Endometrium (tissue), 2 donors: Measurements from ENCODE around the gene SOX10.
"Not testable (repeated sequence)": the region's sequence is repeated elsewhere in the genome, so short reads cannot be mapped to it uniquely, and the experiment has no call there.

Experiments
- FAIRE-seq: peaks from 2 replicates; lab custom pipeline; 2012; peaks lifted over from hg19 to GRCh38; lab: Jason Lieb, UNC
- donor health status: control.
- donor health status: control.

Gene SOX10

DNA sequence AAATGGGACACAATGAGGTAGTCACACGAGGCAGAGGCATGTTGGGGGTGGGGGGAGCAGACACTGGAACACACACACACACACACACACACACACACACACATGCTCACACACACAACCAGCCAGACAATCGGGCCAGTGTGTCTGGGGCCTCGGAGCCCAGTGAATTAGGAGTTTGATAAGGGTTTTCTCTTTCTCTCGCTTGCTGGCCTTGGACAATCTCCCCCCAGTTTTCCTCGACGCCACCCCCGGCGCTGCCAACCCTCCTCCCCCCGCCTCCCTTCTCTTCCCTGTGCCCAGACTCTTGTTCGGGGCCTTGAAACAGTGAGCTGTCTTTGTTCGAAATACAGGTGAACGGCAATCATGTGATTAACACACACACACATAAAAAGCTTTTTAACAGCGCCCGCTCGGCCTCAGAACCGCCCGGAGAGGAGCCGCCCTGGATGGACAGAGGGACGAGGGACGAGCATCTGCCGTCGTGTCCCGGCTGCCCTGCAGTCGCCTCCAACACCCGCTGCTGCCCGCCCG, 1.5 kb upstream of the SOX10 start:
- no peak for FAIRE-seq

DNA sequence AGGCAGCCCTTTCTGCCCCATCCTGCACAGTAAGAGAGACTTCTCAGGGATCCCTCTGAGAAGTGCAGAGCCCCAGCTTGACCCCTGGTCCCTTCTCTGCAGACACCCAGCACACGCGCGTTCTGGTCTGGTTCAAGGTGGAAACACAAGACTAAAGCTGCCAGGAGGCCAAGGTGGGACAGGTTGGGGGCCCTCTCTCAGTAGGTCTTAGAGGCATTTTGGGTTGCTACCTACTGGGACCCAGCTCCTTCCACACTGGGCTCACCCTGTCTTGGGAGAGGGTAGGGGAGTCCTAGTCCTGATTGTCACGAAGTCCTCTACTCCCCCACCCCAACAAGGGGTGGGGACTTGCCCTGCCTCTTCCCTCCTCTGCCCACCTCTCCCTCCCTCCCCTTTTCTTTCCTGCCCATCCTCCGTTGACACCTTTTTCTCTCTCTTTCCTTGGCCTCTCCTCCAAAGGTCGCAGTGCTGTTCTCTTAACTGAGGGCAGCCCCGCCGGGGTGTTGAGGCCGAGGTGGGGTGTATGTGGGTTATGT, 763 bp upstream of the SOX10 start:
- no peak for FAIRE-seq

DNA sequence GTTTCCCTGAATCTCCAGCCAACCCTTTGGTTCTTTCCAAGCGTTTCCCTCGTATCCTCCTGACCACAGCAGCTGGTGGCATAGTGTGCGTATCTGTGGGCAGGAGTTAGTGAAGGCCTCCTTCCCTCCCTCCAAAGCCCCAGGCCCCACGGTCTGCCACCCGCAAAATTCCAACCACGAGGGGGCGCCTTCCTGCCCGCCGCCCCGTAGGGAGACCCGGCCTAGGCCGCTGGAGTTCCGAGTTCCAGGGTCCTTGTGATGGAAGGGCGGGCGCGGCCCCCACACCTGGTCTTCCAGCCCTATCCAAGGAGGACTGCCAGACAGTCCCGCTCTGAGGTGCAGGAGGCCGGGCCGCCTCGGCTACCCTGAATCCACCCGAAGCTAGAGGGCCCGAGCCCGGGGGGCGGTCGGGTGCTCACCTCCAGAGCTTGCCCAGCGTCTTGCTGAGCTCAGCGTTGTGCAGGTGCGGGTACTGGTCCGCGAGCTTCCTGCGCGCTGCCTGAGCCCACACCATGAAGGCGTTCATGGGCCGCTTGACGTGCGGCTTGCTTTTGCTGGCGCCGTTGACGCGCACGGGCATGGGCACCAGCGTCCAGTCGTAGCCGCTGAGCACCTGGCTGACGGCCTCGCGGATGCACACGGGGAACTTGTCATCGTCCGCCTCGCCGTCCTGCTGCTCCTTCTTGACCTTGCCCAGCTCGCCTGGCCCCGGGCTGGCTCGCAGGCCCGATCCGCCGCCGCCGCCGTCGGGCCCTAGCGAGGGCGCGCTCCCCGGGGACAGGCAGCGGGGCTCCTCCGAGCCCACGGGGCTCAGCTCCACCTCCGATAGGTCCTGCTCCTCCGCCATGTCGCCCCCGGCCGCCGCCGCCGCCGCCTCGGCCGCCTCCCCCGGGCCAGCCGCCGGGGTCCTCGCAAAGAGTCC, 1.2 kb downstream of the SOX10 start:
- FAIRE-seq, result no peak

DNA sequence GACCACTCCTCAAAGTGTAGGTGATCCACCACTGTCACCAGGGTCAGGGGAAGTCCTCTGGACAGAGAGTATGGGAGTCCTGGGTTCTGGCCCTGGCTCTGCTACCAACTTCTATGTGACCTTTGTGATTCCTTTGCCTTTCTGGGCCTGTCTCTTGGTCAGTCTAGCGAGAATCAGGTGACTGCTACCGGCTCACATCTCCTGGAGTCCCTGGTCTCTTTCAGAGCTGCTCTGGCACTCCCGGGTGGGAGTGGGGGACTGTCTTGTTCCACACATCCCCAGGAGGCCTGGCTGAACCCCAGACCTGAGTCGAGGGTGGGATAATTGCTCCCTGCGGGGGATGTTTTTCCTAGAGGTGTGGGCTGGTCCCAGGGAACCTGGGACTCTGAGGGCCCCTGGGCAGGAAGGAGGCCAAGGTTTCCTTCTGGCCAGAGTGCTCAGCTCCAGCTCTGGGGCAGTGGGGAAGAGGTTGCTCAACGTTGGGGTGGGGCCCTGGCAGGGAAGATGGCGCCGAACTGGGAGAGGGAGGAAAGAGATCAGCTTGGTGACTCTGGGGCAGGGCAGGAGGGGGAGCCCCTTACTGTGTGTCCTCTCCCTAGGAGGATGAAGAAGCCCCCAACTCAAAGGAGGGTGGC, 2.1 kb downstream of the SOX10 start:
- FAIRE-seq, result no peak

DNA sequence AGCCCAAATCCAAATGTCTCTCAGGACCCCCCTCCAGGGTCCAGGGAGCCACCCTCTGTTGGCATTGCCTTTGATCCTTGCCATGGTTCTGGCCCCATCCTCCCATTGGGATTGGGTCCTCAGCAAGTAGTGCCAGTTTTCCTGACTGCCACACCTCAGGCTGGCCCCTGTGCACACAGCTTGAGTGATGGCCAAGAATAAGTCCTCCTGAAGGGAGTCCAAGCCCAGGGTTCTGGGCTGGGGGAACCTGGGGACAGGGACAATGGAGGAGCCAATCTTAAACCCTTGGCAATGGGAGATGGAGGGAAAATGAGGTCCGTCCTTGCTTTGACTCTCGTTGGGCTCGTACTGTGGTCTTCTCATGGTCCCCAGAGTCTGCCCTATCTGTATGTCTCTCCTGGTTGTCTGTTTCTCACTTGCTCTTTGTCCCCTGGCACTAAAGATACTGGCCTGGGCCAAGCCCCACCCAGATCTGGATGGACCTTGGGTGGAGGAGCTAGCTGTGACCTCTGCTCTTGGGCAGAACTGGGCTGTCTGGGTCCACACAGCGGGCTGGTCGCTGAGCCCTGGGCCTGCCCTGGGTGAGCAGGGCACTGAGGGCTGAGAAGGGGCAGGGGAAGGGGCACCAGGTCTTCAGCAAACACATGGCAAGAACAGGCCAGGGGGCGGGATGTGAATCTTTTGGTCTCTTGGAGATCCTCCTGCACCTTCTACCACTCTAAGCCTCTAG, 2.9 kb downstream of the SOX10 start:
- FAIRE-seq, result no peak

DNA sequence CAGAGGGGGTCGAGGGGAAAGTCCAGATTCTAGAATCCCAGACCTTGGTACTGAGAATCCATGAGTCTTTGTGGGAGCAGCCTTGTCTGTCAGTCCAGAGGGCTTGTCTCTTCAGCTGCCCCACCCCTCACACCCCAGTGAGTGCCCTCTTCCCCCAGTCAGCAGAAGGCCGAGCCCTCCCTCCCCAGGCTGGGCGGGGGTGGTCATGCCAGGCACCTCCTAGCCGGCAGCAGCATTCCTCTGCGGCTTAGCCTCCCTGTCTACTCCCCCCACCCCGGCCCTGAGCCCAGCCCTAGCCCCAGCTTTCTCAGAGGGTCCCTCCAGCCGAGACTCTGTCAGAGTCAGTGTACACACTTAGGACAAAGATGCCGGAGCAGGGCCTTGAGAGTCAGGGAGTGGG, 4.6 kb downstream of the SOX10 start:
- no peak for FAIRE-seq

DNA sequence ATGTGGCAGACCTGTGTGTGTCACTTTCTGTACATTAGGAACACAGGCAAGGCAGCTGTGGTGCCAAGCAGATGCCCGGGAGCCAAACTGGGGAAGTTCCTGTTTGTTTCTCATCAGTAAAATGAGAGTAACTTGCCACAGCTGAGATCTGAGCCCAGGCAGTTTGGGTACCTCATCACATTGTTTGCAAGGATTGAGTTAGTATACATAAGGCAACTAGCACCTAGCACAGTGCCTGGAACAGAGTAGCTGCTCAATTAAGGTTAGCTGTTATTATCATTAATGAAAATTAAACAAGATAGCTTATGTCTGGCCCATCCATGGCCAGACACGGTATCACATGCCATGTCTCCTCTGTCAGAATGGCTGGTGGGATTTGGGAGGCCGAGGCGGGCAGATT, 7.8 kb downstream of the SOX10 start:
- no peak for FAIRE-seq

DNA sequence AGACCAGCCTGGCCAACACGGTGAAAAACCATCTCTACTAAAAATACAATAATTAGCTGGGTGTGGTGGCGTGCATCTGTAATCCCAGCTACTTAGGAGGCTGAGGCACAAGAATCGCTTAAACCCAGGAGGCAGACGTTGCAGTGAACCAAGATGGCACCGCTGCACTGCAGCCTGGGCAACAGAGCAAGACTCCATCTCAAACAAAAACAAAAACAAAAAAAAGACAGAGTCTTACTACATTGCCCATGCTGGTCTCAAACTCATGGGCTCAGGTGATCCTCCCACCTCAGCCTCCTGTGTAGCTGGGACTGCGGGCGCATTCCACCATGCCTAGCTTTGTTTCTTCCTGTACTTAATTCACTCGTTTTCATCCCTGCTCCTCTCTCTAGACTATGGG, 8.3 kb downstream of the SOX10 start:
- FAIRE-seq, result not testable (repeated sequence)

DNA sequence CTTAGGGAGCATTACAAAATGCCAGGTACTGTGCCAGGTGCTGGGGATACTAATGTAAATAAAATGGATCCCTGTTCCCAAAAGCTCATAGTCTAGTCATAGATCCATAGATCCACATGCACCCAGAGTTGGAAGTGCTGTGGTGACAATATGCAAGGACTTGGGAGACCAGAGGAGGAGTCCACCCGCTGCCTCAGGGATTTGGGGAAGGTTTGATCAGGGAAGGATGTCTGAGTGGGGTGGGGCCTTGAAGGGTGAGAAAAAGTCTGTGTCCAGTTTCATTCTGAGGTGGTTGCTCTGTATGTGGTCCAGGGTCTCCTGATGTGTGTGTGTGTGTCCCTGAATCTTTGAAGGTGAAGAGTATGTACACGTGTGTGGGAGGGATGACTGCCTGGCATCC, 9.2 kb downstream of the SOX10 start:
- FAIRE-seq, result no peak

DNA sequence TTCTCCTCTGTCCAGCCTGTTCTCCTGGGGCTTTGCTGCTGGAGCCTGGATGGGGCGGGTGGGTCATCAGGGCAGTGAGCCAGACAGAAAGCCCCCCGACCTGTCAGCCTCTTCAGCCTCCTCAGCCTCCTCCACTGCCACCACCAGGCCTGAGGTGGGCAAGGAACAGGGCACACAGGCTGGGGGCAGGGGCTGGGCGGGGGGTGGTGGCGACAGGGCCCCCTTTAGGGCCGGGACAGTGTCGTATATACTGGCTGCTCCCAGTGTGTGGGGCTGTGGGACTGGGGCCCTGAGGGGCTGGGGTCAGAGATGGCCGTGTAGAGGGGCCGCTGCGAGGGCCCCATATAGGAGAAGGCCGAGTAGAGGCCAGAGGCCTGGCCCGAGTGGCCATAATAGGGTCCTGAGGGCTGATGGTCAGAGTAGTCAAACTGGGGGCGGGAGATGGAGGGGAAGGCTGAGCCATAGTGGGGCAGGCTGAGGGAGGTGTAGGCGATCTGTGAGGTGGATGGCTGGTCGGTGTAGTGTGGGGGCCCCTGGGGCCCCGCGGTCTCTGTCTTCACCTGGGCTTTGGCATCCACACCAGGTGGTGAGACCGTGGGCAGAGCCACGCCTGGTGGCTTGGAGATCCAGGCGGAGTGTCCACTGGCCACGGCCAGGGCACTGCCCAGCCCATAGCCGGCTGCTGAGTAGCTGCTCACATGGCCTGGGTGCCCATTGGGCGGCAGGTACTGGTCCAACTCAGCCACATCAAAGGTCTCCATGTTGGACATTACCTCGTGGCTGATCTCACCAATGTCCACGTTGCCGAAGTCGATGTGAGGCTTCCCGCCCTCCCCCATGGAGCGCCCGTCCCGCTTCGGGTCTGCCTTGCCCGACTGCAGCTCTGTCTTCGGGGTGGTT, 10.8 kb downstream of the SOX10 start:
- no peak for FAIRE-seq

DNA sequence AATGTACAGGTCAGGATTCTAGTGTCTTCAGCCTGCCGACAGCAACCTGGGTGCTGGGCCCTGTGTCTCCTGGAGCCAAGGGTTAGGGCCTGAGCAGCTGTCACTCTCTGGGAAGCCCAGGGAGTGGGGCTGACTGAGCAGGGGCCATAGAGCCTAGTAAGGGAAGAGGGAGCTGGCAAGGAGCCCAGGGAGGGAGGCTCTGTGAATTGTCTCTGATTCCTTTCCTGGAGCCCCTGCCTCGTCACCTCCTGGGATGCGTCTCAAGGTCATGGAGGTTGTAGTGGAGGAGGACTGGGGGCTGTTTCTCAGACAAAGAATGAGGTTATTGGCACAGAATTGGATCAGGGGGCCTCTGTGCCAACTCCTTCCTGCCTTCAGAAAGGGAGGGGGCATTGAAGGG, 11.8 kb downstream of the SOX10 start:
- FAIRE-seq, result no peak

DNA sequence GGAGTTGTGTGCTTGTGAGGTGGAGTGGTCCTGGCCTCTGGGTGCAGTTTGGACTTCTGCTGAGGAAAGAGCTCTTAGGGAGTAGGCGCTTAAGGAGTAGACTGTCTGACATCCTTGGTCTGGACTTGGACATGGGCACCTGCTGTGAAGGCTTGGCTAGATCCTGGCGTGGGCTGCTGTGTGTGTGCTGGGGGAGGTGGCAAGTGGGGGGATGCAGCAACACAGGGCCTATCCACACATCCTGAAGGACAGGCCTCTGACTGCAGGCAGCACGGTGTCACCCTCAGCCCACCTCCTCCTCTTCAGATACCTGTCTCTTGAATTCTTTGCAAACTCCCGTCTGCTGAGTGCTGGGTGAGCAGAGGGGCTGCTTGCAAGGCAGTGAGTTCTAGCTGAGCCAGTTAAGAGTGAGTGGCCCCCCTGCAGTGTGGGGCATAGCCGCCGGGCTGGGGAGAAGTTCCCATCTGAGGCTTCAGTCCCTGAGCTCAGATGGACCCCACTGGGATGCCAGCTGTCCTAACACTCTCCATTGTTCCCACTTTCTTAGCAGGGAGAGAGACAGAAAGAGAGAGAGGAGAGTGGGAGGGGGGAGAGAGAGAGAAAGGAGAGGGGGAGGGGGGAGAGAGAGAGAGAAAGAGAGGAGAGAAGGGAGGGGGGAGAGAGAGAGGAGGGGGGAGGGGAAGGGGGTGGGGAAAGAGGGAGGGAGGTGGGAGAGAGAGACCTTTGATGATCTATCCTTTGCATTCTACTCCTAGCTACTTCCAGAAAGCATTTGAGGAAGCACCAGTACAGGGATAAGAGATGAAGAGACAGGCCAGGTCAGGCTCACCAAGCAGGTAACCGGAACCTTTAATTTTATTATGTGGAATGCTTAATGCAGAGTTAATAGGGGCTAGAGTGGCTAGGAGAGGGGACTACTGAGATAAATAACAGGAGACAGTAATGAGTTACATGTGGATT, 12.6 kb downstream of the SOX10 start:
- no peak for FAIRE-seq

DNA sequence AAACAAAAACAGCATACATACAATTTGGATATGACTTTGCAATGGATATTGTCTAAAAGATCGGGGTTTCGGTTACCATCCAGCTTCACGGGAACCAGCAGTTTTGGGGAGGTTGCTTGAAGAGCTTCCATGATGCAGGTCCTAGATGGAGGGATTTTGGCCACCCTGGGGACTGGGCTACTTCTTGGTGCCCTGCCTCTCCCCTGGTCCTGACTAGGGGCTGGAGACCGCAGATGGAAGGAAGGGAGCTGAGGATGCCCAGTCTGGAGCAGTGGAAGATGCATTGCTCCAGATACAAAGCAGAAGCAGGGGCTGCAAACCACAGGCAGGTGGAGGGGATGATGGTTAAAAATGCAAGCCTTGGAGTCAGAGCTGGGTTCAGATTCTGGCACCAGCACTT, 13.5 kb downstream of the SOX10 start:
- no peak for FAIRE-seq

DNA sequence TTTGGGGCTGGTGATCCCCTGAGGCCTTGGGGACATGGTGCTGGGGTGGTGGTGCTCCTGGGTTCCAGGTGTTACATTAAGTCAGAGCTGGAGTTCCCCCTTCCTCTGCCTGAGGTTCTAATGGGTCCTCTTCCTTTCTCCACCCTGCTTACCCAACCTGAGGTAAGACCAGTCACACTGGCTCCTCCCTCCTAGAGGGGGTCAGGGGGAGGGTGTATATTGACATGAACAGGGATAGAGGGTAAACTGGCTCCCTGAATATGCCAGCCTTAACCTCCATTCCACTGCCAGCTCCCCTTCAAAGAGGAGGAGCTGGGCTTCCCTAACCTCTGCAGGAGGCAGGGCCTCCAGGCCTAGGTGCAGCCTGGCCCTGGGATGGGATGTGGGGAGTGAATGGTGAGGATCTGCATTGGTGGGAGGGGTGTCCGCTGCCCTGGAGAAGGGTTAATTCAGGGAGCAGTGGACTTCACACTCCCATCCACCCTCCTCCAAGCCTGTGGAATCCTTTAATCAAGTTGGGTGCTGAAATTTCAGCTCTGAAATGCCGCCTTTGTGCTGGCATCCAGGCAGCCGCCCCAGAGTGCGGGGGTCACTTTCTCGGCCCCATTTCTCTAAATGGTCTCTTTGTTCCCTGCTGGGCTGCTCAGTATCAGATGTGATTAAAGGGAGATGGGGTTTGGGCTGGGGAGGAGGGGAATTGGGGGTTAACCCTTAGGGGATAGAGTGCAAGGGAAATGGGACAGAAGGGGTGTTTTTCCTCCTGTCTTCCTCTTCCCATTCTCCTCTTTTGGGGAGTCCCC, 15.7 kb downstream of the SOX10 start:
- no peak for FAIRE-seq

DNA sequence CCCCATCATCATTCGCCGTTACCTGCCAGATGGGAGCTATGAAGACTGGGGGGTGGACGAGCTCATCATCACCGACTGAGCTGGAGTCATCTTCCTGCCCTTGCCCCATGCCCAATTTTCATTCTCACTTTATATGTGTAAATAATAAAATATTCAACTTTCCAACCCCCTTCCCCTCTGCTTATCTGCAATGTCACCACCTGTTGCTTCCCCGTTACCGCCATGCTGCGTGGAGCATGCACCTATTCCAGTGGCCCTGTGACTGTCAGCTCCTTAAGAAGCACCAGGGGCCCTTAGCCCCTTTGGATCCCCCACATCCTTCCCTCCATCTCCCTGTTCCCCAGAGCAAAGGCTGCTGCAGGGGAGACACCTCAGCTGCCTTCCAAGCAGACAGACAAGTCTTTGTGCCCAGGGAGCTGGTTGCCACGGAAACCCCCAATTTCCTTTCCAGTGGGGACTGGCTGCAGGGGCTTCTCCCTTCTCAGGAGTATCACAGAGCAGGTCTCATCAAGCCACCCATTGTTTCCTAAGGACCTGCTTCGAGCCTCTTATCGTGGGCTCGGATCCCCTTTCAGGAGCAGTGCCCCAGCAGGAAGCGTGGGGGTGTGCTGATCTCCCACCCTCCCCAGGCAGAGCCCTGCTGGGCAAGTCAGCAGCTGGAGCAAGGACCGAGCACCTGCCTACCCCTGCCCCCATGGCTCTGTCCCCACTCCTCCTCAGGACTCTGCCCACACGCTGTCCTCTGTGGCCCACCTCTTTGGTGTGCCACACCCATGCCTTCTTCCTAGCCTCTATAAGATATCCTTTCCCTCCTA, 16.5 kb downstream of the SOX10 start:
- no peak for FAIRE-seq

DNA sequence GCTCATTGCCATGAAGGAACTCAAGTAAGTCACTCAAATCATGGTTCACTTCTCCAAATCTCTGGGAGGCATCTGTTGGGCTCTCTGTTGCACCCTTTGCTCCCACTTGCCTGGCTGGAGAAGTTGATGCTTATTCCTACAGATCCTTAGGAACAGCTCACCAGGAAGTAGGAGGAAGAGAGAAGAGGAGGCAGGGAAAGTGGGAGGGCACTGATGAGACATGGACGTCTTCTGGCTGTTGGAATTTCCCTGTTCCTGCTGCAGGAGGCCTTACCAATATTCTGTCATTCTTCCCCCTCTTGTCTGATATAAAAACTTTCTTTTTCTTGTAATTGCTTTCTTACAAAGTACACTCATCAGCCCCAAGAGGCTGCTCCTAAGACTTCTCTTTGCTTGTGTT, 17.2 kb downstream of the SOX10 start:
- FAIRE-seq, result no peak

DNA sequence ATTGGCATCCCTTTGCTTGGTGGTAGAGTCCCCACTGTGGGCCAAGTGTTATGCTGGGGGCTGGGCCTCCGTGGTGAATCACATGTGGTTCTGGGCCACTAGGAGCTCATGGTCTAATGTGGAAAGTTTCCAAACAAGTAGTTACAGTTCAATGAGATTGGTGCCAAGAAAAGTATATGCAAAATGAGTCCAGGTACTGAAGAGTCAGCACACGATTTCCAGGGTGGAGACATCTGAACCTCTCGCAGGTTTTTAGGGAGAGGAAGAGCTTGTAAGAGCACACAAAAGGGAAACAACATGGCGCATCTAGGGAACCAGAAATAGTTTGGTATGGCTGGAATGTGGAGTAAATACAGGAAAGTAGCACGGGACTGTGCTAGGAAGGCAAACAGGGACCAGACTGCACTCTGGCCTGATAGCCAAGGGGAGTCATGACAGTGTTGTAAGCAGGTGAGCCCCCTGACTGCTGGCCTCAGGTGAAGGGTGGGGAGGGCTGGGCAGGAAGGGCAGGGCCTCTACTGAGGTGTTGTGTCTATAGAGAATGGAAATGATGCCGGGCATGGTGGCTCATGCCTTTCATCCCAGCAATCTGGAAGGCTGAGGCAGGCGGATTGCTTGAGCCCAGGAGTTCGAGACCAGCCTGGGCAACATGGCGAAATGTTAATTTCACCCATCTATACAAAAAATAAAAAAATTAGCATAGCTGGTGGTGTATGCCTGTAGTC, 18.3 kb downstream of the SOX10 start:
- no peak for FAIRE-seq

DNA sequence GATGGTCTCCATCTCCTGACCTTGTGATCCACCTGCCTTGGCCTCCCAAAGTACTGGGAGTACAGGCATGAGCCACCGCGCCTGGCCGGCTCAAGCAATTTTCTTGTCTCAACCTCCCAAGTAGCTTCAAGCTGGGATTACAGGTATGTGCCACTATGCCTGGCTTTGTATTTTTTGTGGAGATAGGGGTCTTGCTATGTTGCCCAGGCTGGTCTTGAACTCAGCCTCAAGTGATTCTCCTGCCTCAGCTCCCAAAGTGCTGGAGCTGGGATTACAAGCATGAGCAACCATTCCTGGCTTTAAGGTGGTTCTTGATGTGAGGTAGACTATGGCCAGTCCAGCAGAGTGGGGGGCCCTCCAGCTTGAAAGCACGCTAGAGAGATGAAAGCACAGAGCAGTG, 23.3 kb downstream of the SOX10 start:
- no peak for FAIRE-seq
